Mononuclear cell (primary cell): ENCODE data around the gene CCNG2. TPM values are rescaled to one million over a fixed set of nuclear protein-coding genes. Genes with fewer than 3 reads are reported as not detected.

Experiments used
- H3K27me3 ChIP-seq: 2 replicates; pipeline ENCODE4 v1.6.0; 2011; ENCODE audit warnings: low read length, control low read depth; ENCODE audit not compliant: insufficient read depth
- H3K4me1 ChIP-seq: 2 replicates; pipeline ENCODE4 v1.5.1; 2011; ENCODE audit warnings: mild to moderate bottlenecking, low read length, control low read depth; ENCODE audit not compliant: insufficient read depth
- H3K4me3 ChIP-seq: 2 replicates; pipeline ENCODE4 v1.5.1; 2011; ENCODE audit warnings: mild to moderate bottlenecking, low read length, moderate library complexity
- H3K9me3 ChIP-seq: 2 replicates; pipeline ENCODE4 v1.5.1; 2011; ENCODE audit warnings: low read depth, mild to moderate bottlenecking, control low read depth, low read length
- total RNA-seq: library from RNA; depleted of rRNA; stranded (reverse); fragments of >200 nt; gene quantifications from one replicate; pipeline ENCODE4 v1.2.3, GENCODE V29; 2012

CCNG2 gene, protein sequence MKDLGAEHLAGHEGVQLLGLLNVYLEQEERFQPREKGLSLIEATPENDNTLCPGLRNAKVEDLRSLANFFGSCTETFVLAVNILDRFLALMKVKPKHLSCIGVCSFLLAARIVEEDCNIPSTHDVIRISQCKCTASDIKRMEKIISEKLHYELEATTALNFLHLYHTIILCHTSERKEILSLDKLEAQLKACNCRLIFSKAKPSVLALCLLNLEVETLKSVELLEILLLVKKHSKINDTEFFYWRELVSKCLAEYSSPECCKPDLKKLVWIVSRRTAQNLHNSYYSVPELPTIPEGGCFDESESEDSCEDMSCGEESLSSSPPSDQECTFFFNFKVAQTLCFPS
- 48.9 TPM for total RNA-seq

GRCh38 chr4:77156912-77157858, at the start of gene CCNG2:
CCNG2 (plus strand) TSS chr4:77157207; CDS start chr4:77158533, 1,326 bp downstream.
- no peaks in the 10 kb centered on the region for H3K9me3 ChIP-seq
- peak within 1 kb of the TSS; percentile 92 for H3K4me3 ChIP-seq
- no peaks in the 10 kb centered on the region for H3K27me3 ChIP-seq
- H3K4me1 ChIP-seq: peaks cover 51% of the 10 kb centered on the region

- Histone ChIP-seq H3K9me3 (no peaks in the 10 kb centered on the region), H3K4me3 (no peak overlapping the region), H3K27me3 (peaks cover 2% of the 10 kb centered on the region), H3K4me1 (no peaks in the 10 kb centered on the region)
Observed at GRCh38 chr4:77110730-77111129, 46.3 kb upstream of the CCNG2 start.

- no peaks in the 10 kb centered on the region for H3K4me1 ChIP-seq
- H3K9me3 ChIP-seq: no peaks in the 10 kb centered on the region
- H3K27me3 ChIP-seq: no peaks in the 10 kb centered on the region
- H3K4me3 ChIP-seq: no peak overlapping the region
Observed at GRCh38 chr4:77113069-77113468, 43.9 kb upstream of the CCNG2 start.

- no peak overlapping the region for H3K4me3 ChIP-seq
- H3K27me3 ChIP-seq: no peaks in the 10 kb centered on the region
- H3K4me1 ChIP-seq: no peaks in the 10 kb centered on the region
- no peaks in the 10 kb centered on the region for H3K9me3 ChIP-seq
Observed at GRCh38 chr4:77117721-77118120, 39.3 kb upstream of the CCNG2 start.

DNA sequence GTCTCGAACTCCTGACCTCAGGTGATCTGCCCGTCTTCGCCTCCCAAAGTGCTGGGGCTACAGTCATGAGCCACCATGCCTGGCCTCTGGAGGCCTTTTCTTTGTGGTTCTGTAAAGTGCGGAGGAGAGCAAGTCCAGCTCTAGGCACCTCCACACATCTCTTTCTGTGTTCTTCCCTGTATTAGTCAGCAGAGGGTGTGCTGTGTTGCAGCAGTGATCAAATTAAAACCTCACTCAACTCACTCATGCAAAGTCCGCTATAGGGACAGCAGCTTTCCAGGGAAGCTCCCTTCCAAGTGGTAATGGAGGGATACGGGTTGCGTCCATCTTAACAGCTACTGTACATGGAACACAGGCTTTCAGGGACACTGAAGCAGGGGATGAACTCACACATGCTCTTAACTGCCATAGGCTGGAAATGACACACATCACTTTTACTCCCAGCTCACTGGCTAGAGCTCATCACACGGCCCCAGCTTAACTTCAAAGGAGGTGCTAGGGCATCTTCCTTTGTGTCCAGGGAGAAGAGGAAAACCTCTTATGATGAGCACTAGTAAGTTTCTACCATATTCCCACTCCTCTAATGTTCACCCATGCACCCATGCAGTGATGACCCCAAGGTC, 36.0 kb upstream of the CCNG2 start:
- Histone ChIP-seq H3K4me3 (no peak overlapping the region), H3K4me1 (peaks cover 23% of the 10 kb centered on the region), H3K27me3 (no peaks in the 10 kb centered on the region), H3K9me3 (no peaks in the 10 kb centered on the region)

GRCh38 chr4:77121736-77122240, 35.2 kb upstream of the CCNG2 start:
- Histone ChIP-seq H3K4me1 (peaks cover 31% of the 10 kb centered on the region), H3K4me3 (no peak overlapping the region), H3K9me3 (no peaks in the 10 kb centered on the region), H3K27me3 (no peaks in the 10 kb centered on the region)

DNA sequence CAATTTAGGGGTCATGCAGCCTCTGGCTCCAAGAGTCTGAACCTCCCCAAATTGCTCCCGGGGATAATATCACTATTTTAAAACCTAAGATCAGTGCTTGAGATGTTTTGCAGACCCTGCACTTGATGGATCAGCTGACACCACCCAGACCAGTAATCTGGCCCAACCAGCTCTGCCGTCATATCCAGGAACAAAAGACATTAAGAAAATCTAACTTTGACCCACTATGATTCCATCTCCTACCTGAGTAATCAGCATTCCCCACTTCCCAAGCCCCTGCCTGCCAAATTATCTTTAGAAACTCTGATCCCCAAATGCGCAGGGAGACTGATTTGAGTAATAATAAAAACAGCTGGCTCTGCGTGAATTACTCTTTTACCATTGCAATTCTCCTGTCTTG, 34.4 kb upstream of the CCNG2 start:
- peaks cover 40% of the 10 kb centered on the region for H3K4me1 ChIP-seq
- no peaks in the 10 kb centered on the region for H3K27me3 ChIP-seq
- H3K4me3 ChIP-seq: no peak overlapping the region

DNA sequence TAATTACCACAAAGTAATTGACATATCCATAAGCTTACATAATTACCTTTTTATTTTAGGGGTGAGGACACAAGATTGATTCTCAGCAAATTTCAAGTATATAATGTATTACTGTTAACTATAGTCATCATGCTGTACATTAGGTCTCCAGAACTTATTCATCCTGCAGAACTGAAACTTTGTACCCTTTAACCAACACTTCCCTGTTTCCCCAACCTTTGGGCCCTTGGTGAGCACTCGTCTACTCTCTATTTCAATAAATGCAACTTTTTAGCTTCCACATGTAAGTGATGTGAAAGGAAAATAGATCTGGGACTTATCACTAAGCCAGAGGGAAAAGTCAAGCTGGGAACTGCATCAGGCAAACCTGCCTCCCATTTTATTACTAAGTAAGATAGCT, 33.6 kb upstream of the CCNG2 start:
- no peaks in the 10 kb centered on the region for H3K9me3 ChIP-seq
- H3K4me3 ChIP-seq: no peak overlapping the region
- peaks cover 47% of the 10 kb centered on the region for H3K4me1 ChIP-seq
- no peaks in the 10 kb centered on the region for H3K27me3 ChIP-seq

More for the DNA sequence above, 34.4 kb upstream of the CCNG2 start:
- no peaks in the 10 kb centered on the region for H3K9me3 ChIP-seq

DNA sequence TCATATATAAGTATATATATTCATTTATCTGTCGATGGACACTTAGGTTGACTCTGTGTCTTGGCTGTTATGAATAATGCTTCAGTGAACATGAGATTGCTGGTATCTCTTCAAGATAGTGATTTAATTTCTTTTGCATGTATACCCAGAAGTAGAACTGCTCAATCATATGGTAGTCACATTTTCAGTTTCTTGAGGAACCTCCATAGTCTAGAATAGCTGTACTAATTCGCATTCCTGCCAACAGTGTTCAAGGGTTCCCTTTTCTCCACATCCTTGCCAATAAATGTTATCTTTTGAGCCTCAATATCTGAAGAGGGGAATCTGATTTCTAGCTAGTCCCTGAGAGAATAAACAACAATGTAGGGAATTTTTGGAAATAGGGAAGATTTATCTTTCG, 32.4 kb upstream of the CCNG2 start:
- Histone ChIP-seq H3K4me3 (no peak overlapping the region), H3K27me3 (no peaks in the 10 kb centered on the region), H3K4me1 (peaks cover 49% of the 10 kb centered on the region), H3K9me3 (no peaks in the 10 kb centered on the region)

DNA sequence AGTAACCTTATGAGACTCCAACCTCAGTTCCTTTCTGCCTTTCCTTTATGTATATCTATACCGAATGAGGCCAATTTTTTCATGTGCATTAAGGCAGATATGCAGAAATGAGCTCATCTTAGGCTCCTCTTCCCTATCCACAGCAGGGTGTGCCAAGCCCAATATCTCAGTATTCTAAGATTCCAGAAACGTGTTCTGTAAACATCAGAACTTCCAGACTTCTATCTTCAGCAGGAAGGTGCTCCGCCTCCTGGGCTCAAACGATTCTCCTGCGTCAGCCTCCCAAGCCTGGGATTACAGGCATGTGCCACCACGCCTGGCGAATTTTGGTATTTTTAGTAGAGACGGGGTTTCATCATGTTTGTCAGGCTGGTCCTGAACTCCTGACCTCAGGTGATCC, 31.0 kb upstream of the CCNG2 start:
- Histone ChIP-seq H3K4me1 (peaks cover 49% of the 10 kb centered on the region), H3K4me3 (no peak overlapping the region), H3K27me3 (no peaks in the 10 kb centered on the region), H3K9me3 (no peaks in the 10 kb centered on the region)

GRCh38 chr4:77126809-77127208, 30.2 kb upstream of the CCNG2 start:
- Histone ChIP-seq H3K4me1 (peaks cover 49% of the 10 kb centered on the region), H3K9me3 (no peaks in the 10 kb centered on the region), H3K27me3 (no peaks in the 10 kb centered on the region), H3K4me3 (no peak overlapping the region)

DNA sequence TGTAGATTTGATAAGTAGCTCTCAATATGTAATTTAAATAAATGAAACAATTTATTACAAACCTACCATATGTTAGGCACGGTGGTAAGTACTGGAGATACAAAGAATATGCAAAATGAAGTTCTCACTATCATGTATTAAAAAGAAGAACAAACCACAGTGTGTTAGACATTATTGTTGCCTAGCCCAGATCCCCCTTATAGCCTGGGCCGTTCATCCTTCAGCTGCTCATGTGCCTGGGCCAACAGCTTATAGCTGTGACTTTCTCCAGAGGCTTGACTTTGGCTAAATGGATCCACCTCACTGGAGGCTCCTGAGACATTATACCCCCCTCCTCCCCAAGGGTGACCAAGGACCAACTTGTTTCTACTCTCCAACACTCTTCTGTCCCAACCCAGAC, 29.8 kb upstream of the CCNG2 start:
- H3K4me3 ChIP-seq: no peak overlapping the region

DNA sequence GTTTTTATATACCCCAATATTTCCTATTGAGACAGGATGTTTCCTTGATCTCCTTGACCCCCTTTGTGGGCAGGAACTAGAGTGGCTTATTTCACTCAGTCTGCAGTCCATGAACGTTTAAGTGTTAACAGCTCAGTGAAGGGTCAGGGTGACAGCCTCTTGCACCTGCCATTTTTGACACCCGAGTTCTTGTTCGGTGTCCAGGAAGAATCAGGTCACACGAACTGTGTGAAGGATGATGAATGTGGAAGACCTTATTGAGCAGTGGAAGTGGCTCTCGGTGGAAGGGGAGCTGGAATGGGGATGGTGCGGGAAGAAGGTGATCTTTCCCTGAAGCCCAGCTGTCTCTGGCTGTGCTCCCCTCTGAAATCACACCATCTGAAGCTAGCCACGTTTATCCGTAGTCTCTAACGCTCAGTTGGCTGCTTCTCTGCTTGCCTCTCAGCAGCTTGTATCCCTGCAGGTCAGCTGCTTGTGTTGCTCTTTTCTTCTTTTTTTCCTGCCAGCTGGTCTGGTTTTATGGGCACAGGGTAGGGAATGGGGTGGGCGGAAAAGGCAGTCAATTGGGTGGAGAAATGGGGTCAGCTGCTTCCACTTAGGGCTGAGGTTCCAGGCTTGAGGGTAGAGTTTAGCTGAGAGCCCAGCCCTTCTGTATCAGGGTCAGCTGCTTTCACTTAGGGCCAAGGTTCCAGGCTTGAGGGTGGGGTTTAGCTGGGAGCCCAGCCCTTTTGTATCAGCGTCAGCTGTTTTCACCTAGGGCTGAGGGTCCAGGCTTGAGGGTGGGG, 29.0 kb upstream of the CCNG2 start:
- Histone ChIP-seq H3K27me3 (no peaks in the 10 kb centered on the region), H3K4me3 (no peak overlapping the region), H3K9me3 (no peaks in the 10 kb centered on the region), H3K4me1 (peaks cover 49% of the 10 kb centered on the region)

More for the DNA sequence above, 29.8 kb upstream of the CCNG2 start:
- Histone ChIP-seq H3K4me1 (peaks cover 49% of the 10 kb centered on the region), H3K9me3 (no peaks in the 10 kb centered on the region), H3K27me3 (no peaks in the 10 kb centered on the region)

DNA sequence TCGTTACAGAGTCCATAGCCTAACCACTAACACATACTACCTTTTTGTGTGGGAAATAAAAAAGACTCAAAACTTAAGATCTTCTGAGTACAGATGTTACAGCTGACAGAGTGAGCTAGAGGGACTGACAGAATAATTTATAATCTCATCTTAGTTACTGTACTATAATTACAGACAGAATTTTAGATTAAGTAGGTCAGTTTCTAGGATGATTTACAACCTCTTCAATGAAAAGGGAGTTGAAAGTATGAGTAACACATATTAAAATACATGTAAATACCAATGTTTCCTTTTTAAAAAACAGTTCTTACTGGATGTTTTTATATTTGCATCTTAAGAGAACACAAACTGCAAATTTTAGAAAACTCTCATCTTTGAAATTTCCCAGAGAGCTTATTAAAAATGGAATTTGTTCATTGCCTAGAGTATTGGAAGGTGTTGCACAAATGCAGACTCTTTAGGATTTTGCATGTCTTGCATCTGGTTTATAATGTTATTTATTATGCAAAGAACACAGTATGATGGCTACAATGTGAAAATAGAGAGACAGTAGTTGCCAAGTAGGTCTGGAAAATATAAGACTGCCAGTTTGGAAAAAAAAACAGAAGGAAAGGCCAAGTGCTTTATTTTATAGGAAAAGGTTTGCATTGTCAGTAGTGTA, 24.2 kb upstream of the CCNG2 start:
- H3K4me3 ChIP-seq: no peak overlapping the region
- no peaks in the 10 kb centered on the region for H3K27me3 ChIP-seq
- H3K9me3 ChIP-seq: no peaks in the 10 kb centered on the region
- peaks cover 13% of the 10 kb centered on the region for H3K4me1 ChIP-seq
